NCI-H1436 (cell line): ENCODE data around the gene NAB2.

Experiments
- DNase-seq: peaks from one replicate; lab custom pipeline; 2025; lab: John Stamatoyannopoulos, UW

NAB2 gene

DNA sequence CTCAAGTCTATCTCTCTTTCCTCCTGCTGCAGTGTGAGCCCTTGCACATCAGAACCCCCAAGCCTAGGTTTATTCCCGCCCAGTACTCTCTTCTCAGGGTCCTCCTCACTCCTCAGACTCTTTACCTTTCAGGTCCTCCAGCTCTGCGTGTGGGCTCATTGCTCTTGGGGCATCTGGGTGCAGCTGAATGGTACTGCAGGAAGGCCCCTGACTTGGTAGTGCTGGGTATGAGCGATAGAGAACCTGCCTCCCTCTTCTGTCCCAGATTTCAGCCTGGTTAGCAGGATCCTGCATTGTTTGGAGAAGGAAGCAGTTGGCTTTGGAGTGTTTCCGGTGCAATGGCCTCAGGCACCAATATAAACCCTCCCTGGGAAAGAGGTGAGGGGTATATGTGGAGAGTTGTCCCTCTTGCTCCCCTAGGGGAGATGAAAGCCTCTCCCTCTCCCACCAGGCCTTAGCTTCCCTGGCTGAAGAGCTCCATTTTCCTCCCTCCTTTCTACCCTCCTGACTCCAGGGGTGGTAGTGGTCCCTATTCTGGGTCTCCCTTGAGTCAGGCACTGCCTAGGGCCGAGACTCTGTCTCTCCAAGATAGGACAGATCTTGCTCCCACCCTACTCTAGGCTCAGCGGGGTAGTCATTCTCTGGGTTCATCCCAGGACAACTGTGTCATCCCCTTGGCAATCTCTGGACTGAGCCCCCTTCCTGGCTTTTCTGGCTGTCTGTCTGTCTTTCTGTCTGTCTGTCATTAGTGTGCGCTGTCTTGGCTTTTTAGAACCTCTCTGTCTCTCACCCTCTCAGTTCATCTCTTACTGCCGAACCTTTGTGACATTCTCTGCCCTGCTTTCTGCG lies 43.2 kb downstream of the NAB2 start:
- no peak for DNase-seq

DNA sequence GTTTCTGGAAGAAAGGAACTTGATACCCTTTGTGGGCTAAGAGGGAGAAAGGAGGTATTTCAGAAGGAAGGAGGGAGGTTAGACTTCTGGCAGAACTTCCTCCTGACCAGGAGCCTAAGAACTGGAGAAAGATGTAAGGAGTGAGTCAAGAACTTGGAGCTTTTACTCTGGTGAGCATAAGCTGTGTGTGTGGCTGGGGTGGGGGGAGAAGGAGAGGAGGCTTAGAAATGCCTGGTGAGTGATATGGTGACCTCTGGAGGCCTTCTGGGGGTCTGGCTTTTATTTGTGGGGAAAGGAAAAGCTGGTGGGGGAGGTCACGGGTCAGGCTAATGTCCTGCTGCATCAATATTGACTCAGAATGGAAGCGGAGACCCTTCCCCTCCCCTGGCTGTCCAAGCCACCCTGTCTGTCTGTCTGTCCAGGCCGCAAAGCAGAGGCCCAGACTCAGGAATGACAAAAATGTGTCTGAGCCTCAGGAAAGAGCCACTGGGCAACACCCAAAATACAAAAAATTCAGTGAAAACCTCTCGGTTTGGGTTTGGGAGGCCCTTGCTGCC lies 44.2 kb downstream of the NAB2 start:
- DNase-seq, result no peak

DNA sequence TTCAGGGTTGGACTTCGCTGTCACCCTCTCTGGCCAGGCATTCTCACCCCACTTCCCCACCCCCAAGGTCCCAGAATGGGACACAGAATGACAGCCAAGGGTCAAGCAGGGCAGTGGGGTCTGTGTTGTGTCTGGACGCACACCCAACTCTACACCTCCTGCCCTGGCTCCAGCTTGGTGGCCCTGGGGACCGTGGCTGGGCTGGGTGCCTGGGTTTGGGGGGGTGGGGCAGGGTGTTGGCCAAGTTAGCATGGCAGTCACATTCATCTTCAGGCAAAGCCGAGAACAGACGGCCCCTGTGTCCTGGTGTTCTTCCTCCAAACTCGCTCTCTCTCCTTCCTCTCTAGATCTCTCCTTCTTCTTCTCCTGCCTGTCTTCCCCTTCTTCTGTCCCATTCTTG lies 45.0 kb downstream of the NAB2 start:
- no peak for DNase-seq

DNA sequence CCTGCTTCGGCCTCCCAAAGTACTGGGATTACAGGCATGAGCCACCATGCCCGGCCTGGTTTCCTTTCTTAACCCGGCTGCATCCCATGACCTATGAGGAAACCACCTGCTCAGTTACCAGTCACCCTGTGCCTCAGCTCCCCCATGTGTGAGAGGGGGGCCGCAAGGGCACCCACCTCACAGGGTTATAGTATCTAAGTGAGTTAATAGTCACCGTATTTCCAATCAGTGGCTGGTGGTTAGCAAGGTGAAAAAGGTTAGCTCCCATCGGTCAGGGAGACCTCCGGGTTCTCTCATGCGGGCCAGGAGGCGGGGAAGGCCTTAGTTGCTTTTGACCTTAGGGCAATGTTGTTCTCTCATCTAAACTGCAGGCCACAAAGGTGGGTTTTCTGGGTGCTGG lies 46.0 kb downstream of the NAB2 start:
- no peak for DNase-seq

DNA sequence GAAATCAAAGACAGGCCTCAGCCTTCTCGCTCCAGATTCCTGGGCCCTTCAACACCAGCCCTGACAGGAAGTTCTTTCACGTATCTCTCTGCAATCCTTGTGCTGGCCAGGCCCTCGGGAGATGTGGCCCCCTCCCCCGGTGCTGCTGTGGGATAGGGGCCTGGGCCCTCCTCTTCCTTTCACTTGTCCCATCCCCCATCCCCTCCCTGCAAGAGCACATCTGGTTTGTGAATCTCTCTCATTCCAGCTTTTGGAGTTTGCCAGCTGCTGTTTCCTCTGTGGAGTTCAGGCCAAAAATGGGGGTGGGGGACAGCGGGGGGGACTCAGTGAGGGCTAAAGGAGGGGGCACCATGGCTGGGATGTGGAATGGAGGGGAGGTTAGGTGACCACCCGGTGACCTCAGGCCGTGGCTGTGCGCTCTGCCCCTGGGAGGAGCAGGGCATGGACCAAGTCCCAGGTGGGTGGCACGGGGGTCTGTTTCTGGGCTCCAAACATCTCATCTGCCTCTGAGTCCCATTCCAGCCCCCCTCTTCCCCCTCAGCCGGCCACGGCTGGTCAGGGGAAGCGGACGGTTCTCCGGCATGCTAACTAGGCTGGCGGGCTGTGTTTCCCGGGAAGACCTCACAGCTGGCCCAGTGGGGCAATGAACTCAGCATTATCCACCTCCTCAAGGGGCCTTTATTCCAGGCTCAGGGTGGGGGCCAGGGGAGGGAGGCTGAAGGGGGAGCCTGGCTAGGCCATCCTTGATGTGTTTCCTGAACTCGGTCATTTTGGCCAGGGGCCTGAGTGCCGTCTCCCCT lies 46.8 kb downstream of the NAB2 start:
- DNase-seq, result no peak

DNA sequence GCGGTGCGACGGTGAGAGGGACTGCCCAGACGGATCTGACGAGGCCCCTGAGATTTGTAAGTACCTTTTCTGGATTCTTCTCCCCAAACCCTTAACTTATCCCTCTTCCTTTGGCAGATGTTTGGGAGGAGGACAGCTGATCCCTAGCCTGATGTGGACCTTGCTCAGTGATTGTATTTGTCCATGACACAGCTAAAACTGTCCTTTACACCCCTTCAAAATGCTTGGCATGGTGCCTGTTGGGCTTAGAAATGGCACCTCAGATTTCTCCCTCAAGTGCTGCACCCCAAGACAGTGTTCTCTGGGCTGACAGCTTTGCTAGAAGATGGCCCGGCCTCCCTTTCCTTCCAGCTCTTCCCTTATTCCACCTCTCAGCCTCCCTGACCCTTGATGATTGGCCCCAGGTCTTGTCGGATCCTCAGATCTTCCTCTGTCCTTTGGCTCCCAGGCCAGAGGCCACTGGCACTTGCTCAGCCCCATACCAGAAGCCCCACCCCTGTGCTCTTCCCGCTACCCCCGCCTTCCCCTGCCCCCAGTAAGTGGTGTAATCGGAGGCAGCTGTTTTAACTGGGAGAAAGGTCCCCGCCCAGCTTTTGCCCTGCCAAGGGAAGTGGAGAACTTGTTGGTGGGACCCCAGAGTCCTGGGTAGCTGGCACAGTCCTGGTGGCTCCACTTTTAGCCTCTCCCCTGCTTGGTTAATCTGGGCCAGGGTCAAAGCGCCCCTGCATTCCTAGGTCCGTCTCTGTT lies 49.8 kb downstream of the NAB2 start:
- no peak for DNase-seq

DNA sequence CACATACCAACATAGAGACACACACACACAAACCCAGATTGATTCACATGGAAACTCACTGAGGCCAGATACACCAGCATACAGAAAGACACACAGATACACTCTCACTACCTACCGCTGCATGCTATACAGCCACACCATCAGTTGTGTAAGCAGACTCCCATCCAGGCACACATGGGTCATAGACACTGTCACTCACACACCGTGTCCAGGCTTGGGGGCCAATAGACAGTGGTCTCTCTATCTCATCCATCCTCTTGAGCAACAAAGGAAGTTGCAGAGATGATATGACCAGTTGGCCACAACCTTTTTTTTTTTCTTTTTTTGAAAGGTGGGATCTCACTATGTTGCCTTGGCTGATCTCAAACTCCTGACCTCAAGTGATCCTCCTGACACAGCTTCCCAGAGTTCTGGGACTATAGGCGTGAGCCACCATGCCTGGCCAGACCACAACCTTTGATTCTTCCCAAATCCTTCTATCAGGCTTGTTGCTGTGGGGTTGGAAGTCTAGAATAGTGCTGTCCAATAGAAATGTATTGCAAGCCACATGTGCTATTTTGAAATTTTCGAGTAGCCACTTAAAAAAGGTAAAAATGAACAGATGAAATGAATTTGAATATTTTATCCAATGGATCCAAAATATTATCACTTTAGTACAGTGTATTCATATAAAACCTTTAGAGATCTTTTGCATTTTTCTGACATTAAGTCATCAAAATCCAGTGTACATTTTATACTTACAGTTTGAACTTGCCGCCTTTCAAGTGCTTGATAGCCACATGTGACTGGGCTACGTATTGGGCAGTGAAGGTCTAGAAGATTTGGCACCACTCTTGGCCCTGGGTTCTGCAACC lies 51.1 kb downstream of the NAB2 start:
- DNase-seq, result no peak

DNA sequence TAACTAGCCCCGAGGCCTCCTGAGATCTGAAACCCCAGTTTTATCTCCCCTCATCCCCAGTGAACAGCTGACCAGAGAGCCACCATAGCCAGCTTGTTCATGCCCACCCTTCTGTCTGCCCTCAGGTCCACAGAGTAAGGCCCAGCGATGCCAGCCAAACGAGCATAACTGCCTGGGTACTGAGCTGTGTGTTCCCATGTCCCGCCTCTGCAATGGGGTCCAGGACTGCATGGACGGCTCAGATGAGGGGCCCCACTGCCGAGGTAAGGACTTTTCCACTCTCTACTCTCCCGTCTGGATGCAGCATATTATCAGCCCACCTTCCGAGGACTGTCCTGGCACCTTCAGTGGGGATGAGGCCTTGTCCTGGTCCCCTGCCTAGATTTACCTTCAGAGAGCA lies 52.3 kb downstream of the NAB2 start:
- no peak for DNase-seq

DNA sequence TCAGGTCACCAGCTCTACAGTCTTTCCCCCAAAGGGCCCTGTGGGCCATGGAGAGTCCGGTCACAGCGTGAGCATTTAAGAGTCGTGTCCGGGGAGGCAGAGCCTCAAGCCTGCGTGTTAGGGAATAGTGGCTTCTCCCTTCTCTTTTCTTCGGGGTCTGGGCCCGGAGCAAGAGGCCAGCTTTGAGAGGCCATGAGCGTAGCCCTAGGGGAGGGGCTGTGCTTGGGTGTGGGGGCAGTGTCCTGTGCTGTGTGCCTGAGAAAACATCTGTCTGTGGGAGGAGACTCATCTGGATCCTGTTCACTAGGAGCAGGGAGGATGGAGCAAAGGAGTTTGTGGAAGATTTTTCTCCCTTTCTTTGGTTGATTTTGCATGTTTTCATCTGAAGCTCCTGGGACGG lies 53.2 kb downstream of the NAB2 start:
- DNase-seq, result no peak

DNA sequence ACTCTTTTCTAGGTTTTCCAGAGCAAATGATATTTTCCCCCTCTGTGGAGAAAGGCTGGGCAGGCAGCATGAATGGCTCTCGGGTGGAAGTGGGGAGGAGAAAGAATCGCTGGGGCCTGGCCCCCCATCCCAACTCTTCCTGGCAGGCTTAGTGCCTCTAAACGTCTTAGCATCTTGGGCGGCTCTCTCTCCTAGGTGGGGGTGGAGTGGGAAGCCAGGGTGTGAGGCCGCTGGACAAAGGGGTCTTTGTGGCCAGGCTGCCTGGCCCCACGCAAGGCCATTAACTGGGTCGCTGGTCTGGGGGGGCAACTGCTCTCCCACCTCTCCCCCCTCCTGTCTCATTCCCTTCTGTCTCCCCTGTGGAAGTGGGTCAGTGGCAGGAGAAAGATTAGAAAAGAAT lies 53.8 kb downstream of the NAB2 start:
- DNase-seq, result no peak

DNA sequence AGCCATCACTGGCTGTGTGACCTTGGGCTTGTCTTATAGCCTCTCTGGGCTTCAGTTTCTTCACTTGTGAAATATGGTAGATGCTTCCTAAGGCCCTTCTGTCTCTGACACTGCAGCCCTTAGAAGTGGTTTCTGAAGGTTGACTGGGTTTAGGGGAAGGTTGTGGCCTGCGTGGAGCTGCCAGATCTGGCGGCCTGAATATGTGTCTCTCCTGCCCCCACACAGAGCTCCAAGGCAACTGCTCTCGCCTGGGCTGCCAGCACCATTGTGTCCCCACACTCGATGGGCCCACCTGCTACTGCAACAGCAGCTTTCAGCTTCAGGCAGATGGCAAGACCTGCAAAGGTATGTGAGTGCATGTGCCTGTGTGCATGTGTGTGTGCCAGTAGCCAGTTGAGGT lies 54.5 kb downstream of the NAB2 start:
- DNase-seq, result no peak
